ENCODE data around the gene TCAP. TPM values are rescaled to one million over a fixed set of nuclear protein-coding genes. Genes with fewer than 3 reads are reported as not detected.
A peak's percentile ranks its signal among the peaks of the same experiment; 100 is the strongest.

Gene TCAP
- total and polyA plus RNA-seq, 12 donors = 2,452 to 6,290 (median 4,242) TPM

DNA sequence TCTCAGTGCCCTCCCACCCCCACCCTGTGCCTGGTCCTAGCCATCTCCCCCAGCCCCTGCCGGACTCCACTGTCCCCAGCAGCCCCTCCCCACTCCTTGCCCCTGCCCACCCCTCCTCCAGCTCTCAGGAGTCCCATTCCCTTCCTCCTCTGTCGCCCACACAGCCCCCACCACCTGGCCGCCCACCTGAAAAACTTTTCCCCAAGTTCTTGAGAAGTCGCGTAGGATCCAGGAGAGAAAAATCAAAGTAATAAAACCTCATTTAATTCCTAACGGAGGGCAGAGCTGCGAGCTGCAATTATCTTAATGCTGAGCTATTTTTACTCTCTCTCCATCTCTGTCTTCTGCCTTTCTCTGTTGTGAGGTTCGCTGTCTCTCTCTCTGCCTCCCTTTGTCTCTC is 40.8 kb upstream of the TCAP start:
- WGBS, 2 donors = 70 to 71% methylated on average over 8 of the region's 8 CpGs
- DNase-seq (no peak), ATAC-seq (no peak)
- Histone ChIP-seq H3K27me3 (peaks cover 17 to 62% (median 48%) of the 10 kb centered on the region in 7 donors), H3K4me1 (peaks cover 2 to 30% (median 12%) of the 10 kb centered on the region in 9 donors), H3K4me3 (no peak overlapping the region), H3K9me3 (no peaks in the 10 kb centered on the region), H3K36me3 (no peaks in the 10 kb centered on the region), H3K27ac (no peak overlapping the region)
- TF ChIP-seq, protein P1, sequence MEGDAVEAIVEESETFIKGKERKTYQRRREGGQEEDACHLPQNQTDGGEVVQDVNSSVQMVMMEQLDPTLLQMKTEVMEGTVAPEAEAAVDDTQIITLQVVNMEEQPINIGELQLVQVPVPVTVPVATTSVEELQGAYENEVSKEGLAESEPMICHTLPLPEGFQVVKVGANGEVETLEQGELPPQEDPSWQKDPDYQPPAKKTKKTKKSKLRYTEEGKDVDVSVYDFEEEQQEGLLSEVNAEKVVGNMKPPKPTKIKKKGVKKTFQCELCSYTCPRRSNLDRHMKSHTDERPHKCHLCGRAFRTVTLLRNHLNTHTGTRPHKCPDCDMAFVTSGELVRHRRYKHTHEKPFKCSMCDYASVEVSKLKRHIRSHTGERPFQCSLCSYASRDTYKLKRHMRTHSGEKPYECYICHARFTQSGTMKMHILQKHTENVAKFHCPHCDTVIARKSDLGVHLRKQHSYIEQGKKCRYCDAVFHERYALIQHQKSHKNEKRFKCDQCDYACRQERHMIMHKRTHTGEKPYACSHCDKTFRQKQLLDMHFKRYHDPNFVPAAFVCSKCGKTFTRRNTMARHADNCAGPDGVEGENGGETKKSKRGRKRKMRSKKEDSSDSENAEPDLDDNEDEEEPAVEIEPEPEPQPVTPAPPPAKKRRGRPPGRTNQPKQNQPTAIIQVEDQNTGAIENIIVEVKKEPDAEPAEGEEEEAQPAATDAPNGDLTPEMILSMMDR (IDR thresholded peaks at IDR 0.05) = no peak
- intact Hi-C loops (cut with DNase I) = loop anchor here in 7 of 10 donors (2.0 to 10.0 kb wide), 8 partner anchors 43 to 128 kb away; partner anchors contain the start of genes PNMT (in 2 of the 7) and TCAP (in 2 of the 7)

DNA sequence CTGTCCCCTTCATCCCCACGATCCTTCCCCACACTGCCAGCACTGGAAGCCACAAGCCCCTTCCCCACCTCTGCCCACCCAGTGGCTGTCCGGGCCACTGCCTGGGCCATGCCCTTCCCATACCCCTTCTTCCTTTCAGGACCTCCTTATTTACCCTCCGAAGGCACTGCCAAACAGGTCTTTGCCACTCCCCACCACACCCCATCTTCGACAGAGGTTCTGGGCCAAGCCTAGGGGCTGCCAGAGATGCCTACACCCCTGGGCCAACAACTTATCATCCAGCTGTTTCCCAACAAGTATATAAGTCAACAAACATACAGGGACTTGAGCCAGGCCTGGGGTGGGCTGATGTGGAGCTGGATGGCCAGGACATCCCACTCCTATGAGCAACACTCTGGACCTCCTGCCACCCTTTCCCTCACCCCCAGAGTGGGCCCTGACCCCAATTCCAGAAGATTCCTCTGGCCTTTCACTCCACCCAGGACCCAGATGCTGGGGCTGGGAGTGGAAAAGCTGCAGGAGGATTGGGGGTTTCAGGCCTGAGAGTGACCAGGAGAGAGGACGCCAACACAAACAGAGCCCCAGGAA is 39.9 kb upstream of the TCAP start:
- Histone ChIP-seq H3K9me3 (no peaks in the 10 kb centered on the region), H3K4me1 (peaks cover 2 to 35% (median 12%) of the 10 kb centered on the region in 9 donors), H3K27me3 (peaks cover 17 to 62% (median 48%) of the 10 kb centered on the region in 7 donors), H3K36me3 (no peaks in the 10 kb centered on the region), H3K4me3 (no peak overlapping the region), H3K27ac (no peak overlapping the region)
- 55 to 62% methylated on average over 5 of the region's 5 CpGs for WGBS, 2 donors
- intact Hi-C loops (cut with DNase I) = loop anchor here in 2 of 10 donors (2.0 to 10.0 kb wide), 2 partner anchors 50 to 76 kb away; no protein-coding TSS in a partner anchor
- DNase-seq (no peak), ATAC-seq (no peak)
- TF ChIP-seq, protein P1 (IDR thresholded peaks at IDR 0.05) = no peak

DNA sequence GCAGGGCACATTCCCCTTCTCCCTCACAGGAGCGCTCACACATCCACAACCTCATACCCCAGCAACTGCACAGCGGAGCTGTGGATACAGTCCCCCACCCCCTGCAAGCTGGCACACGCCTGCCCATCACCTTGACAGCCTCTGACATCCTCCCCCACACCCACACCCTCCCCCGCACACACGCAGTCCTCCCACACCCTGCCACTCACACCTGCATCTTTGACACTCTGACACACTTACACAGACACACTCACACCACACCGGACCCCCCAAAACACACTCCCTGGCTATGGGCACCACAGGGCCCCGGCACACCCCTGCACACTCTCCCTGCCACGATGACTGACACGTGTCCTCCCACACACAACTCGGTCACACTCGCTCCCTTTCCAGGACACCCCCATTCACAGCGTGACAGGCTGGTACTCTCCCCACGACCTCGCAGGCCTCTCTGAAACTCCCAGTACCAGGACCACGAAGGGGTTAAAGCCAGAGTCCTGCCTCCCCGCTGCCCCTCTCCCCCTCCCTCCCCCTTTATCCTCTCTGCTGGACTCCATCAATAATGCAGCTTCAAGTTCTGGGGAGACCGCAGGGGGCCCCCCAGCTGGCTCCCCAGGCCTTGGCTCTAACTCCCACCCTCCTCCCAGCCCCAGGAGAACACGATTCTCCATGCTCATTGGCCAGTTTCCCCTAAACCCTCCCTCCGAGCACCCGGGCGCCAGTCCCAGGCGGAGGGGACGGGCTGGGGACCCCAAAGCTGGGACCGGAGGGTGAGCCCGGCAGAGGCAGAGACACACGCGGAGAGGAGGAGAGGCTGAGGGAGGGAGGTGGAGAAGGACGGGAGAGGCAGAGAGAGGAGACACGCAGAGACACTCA is 38.7 kb upstream of the TCAP start, which contains the start of gene PPP1R1B:
TSS of gene PPP1R1B (plus strand) at position 782 of the 876 bp plus-strand sequence. CDS start 441 bp downstream, outside the sequence.
- intact Hi-C loops (cut with DNase I) = loop anchor here in 1 of 10 donors (10.0 kb wide), 1 partner anchor 48 kb away; no protein-coding TSS in a partner anchor

More for the DNA sequence above, 38.7 kb upstream of the TCAP start, which contains the start of gene PPP1R1B:
- H3K4me3 ChIP-seq = peak within 1 kb of the TSS in 9 of 10 donors; percentile 29 to 50 (median 39)
- TF ChIP-seq, protein P1 (IDR thresholded peaks at IDR 0.05) = no peak
- H3K4me1 ChIP-seq = peaks cover 2 to 35% (median 12%) of the 10 kb centered on the region in 9 donors
- H3K27ac ChIP-seq = no peak within 1 kb of the TSS
- no peaks in the 10 kb centered on the region for H3K9me3 ChIP-seq
- H3K27me3 ChIP-seq = peaks cover 17 to 64% (median 48%) of the 10 kb centered on the region in 7 donors
- no peaks in the 10 kb centered on the region for H3K36me3 ChIP-seq
- ATAC-seq (no peak), DNase-seq (no peak)
- WGBS, 2 donors = 19 to 20% methylated on average over 27 to 29 of the region's 29 CpGs
